ENCODE data around the gene KCNT1.

Gene KCNT1

GRCh38 chr9:135804581-135805421 is 102.8 kb downstream of the KCNT1 start:
- no peak for DNase-seq

DNA sequence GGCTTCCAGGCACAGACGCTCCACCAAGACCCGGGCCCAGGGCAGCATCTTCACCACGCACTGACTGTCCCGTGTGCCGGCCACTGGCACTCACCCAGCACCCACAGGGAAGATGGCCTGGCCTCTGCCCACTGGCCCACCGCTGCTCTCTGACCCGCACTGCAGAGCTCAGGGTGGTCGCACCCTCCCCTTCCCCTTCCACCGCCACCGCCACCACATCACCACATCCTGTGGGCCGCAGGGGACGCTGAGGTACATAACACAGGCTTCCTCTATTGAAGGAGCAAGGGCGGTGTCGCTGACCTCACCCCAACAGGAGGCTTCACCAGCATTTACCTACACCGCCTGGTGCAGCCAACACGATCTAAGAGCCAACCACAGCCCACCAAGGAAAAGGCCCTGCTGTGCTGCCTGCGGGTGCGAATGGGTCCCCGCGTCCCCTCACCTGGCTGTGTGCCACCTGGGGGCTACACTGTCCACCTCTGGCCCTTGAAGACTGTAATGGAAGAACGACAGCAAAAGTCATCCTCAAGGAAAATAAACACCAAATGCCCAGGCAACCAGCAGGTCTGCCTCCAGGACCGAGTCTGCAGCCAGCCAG is 103.5 kb downstream of the KCNT1 start:
- DNase-seq, result no peak

DNA sequence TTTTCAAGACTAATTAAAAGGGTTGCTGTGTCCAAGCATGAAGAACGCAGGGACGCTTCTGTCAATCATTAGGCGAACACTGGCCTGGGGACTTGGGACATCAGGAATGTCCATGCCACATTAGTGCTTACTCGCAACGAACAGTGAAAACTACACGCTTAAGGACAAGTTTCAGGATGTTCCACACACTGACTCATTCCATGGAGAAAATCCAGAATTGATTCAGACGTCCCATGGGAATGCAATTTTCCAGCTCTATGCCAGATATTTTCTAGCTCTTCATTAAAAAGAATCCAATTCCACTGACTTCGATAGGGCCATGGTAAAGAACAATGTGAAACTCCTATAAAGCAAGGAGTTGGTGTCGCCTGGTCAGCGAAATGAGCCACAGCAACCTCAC is 107.2 kb downstream of the KCNT1 start:
- DNase-seq, result no peak

DNA sequence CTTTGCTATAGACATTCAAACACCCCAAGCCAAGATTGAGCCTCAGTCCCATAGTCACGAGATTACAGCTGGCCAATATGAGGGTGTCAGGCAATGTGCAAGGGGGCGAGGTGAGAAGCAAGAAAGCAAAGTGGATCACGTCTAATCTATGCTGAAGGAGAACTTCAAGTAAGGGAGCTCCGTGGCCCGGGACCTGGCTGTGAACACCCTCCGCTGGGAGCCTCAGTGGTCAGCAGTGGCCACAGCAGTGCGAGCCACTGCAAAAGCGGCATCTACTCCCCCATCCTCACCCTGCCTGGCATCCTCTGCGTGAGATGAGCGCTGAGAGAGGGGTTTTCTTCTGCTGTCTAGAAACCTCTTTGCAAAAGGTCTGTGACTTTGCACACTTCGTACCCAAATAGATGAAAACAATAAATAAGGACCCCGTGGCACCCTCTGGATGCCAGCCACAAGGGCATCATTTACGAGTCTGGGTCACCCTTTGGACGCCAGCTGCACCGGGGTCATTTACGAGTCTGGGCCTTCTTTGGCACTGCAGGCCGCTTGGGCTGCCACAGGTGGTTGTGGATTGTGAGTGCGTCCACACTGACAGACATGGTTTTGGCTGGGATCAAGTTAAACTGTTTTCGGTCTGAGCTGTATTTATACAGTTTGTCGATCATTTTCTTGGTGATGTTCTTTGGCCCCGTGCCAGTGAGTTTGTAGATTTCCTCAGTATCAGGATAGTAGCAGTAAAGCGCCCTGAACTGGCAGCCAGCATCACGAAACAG is 109.0 kb downstream of the KCNT1 start:
- no peak for DNase-seq

- no peak for DNase-seq
These were observed 109.8 kb downstream of the KCNT1 start for GRCh38 chr9:135811801-135812200.

GRCh38 chr9:135812961-135813360 is 111.0 kb downstream of the KCNT1 start:
- DNase-seq, result no peak

DNA sequence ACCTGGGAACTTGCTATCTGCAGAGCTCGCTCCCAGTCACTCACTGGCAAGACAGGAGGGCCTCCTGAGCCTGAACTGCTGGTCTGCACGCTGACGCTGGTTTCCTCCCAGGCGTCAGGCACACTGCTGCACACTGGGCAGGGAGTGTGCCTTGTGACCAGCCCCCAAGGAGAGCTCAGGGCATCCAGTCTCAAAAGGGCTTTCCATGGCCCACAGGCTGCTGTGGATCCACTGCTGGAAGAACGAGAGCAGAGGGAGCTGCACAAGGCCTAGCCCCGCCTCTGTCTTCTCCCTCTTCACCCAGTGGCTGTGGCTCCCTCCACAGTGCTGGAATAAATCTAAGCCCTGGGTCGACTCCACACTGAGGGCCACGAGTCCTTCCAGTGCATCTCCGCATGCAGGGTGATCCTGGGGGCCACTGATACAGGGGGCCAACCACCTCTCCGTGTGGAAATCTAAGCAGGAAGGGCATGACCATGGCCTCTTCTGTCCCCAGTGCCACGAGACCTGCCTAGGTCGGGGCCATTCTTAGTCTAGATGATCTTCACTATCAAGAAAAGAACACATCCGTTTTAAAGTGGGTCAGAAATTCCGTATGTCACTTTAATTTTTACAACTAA is 111.8 kb downstream of the KCNT1 start:
- DNase-seq, result no peak

DNA sequence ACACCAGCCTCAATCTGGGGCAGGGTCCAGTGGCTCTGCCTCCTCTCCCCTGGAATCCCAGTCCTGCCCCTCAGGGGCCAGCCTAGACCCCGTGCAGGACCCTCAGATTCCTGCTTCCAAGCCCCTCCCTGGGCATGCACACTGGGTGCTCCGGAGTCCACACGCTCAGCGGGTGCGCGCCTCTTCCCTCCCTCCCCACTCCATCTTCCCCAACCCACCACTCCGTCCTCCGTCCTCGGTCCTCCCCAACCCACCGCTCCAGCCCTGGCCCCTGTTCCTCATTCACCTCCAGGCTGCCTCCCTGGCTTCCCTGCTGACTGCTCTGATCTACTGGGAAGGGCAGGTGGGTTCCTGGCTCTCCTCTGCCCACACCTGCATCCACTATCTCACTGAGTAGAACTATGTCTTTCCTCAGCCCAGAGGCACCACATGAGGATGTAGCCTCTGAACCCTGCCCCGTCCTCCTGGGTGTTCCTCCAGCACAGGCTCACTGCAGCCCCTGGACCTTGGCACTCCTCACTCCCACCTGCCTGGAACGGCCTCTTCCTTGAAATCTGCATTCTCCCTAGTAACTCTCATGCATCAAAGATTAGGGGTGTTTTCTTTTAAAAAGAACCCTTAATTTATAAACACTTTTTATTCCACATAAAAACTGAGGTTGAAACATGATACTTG is 112.6 kb downstream of the KCNT1 start:
- no peak for DNase-seq

DNA sequence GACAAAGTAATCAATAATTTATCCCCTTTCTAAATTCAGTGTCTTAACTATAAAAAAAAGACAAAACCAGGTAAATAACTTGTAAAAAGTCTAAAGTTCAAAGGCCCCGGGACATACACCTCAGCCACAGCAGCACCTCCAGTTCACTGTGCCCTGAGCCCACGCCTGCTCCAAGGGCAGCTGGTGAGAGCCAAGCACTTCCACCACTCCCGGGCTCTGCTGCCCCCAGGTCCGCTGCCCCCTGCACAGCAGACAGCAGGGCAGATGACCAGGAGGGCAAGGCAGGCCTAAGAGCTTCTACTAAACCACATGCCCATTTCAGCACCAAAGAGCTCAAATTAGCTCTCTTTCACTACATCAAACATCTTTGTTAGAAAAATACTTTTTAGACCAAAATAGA is 113.4 kb downstream of the KCNT1 start:
- no peak for DNase-seq

DNA sequence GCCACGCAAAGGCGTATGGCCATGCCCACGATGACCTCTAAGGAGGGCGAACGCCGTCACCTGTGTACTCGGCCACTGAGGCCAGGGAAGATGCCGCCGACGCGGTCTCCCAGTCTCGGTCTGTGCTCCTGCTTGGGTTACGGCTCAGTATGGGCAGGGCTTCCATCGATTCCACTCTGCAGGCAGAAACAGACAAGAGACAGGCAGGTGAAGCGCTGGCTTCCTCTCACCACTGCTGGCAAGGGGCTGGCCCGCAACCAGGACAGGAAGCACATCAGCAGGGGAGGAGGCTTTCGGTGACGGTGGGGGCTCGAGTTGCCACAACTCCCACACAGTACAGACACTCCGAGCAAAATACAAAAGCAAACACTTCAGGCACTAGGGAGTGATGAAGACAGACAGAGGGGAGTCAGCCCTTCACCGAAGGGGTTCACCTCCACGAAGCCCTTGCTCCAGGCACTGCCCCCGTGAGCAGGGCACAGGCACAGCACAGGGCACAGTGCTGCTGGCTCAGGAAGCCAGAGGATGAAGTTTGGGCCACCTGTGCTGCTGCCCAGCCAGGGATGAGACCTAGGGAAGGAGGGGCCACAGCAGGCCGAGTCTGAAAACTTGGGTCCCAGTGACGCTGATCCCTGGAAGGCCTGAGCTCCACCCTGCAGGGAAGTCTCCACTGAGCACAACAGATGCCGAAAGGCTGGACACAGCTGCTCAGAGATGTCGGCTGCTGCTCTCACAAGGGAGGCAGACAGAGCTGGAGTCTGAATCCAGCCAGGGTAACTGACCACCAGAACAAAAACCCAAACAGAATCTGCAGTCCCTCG is 114.1 kb downstream of the KCNT1 start:
- no peak for DNase-seq

DNA sequence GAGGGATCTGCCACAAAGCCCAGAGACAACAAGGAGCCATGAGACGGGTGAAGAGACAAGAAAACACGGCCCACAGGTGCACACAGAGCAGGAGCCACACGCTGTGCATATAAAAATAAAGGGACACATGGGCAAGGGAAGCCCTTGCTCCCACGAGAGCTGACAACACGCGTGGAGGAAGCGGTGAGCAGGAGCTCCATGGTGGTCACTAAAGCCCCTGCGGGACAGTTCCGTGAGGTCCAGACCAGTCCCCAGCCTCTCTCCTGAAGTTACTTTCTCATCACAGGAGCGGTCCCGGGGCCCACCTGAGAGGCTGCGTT is 114.6 kb downstream of the KCNT1 start:
- DNase-seq, result no peak

GRCh38 chr9:135817951-135818717 is 116.1 kb downstream of the KCNT1 start:
- DNase-seq, result no peak

DNA sequence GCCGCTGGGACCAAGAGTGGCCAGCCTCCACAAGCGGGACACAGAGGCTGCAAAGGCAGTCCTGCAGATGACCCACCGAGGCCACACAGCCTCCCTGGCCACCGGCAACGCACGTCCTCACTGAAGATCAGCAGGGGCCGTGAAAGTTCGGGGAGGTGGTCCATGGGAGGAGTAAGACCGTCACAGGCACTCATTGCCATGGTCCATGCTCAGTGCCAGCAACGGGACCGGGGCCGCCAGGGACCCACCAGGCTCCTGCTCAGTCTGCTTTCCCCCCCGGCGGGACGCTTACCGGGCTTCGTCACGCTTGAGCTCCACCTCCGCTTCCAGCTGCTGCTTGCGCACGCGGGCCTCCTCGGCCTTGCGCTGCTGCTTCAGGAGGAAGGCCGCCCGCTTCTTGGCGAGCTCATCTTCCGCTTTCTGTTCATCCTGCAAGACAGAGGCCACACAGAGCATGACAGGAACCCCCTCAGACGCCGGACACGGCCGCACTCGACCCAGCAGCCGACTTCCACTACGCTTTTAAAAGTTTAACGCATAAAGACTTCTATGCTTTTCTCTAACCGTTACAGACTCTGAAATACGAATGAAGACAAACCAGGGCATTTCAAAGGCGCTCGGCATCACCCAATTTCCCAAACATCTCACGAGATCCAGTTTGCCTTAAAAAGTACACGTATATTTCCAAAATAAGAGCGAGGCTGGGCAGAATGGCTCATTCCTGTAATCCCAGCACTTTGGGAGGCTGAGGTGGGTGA is 116.9 kb downstream of the KCNT1 start:
- DNase-seq, result no peak

- DNase-seq, result no peak
These were observed 117.9 kb downstream of the KCNT1 start for GRCh38 chr9:135819905-135820304.

DNA sequence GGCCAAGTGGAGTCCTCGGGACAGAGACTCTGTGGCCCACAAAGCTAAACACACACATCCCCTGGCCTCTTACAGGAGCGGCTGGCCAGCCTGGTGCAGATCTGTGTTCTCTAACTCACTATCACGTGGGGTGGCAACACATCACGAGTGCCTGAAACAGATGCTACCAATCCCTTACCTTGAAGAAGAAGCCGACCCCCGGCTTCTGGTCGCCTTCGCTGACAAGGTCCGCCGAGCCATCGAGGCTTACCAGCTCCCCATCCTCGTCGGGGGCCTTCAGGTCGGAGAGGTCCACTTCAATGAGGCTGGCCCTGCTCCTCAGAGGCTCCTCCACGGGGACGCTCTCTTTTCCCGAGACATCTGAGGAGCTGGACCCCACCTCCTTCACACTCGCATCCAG is 118.7 kb downstream of the KCNT1 start:
- no peak for DNase-seq

DNA sequence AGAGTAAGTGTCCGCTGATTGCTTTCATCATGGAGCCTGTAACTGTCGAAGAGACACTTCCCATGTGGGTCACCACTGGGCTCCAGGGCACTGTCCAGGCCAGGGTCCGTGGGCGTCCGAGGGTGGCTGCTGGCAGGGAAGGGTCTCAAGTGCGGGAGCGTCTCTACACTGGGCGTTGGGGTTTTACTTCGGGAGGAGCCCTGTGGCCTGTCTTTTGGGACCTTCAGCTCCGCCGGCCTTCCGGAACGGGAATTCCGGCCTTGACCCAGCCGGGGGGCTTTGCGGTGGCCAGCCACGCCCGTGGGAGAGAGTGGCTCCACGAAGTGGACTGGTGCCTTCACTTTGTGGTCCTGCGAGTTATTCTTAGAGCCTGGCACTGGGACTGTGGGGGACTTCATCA is 119.1 kb downstream of the KCNT1 start:
- no peak for DNase-seq

GRCh38 chr9:135821733-135822373 is 119.9 kb downstream of the KCNT1 start:
- no peak for DNase-seq

DNA sequence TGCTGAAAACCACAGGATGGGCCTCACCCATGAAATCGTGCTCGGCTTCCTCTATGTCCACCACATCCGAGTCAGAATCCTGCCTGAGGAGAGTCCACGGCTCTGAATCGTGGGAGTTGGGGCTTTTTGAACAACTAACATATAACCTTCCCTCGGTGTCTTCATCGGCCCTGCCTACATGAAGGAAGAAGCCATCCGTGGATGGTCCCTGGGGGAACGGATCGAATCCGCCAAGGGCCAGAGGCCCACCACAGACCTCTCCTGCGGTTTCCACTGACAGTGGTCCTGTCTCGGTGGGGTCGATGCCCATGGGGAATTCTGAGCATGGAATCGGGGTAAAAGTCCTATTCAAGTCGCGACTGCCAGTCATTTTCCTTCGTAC is 120.4 kb downstream of the KCNT1 start:
- no peak for DNase-seq

GRCh38 chr9:135823036-135823435 is 121.1 kb downstream of the KCNT1 start:
- no peak for DNase-seq

Data from stimulated activated naive CD4-positive, alpha-beta T cell treated with Interleukin-2 at 50 U/mL for 16 hours (primary cell).